ENCODE data around the gene FAM234B. TPM values are rescaled to one million over a fixed set of nuclear protein-coding genes. Genes with fewer than 3 reads are reported as not detected.

Gene FAM234B
- total RNA-seq, 1 experiment from 2014 or later = 3.3 TPM

DNA sequence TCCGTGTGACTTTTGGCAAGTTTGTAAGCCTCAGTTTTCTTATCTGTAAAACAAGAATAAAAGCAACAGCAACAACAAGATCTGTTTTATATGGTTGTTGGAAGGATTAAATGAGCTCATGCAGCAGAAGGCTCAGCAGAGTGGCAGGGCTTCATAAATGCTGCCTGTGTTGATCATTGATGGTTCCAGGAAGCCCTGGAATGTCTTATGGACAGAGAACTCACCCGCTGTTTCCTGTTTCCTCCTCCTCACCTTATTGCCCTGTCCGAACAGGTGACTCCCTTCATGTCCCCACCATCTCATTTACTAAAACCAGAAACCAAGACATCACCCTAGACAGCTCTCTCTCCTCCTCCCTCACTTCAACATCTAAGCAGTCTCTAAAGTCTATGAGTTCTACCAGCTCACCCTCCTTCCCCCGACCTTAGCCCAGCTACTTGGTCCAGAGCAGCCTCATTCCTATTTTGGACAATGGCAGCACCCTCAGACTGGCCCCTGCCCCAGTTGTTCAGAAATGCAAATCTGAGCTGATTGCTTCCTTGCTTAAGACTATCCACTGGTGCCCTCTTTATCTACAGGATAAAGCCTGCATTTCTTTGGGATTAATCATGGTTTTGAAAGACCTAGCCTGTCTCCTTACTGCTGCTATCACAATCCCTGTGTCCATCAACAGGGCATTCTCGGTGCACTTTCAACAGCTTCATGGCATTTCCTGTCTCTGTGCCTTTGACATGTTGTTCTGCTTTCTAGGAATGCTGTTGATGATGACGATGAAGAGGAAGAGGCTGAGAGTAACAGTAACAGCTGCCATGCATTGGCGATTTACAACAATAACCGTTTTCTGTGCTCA is 80.7 kb downstream of the FAM234B start:
- ATAC-seq = no peak

DNA sequence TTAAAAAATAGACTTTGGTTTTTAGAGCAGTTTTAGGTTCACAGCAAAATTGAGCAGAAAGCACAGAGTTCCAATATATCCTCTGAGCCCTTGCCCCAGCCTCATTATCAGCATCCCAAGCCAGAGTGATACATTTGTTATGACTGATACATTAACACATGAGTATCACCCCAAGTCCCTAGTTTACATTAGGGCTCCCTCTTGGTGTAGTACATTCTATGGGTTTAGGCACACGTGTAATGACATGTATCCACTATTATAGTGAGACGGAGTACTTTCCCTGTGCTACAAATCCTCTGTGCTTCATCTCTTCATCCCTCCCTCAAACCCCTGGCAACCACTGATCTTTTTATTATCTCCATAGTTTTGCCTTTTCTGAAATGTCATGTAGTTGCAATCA is 81.8 kb downstream of the FAM234B start:
- H3K79me2 ChIP-seq (ENCODE audit: low read length) = no peaks in the 10 kb centered on the region
- no peak overlapping the region for H3K4me3 ChIP-seq (ENCODE audit: low read length)
- no peaks in the 10 kb centered on the region for H3K9me2 ChIP-seq (replicated peaks; ENCODE audit: low read length)
- H4K20me1 ChIP-seq (ENCODE audit: low read length) = no peaks in the 10 kb centered on the region
- H2AFZ ChIP-seq (ENCODE audit: low read length) = no peak overlapping the region
- no peak overlapping the region for H3K27ac ChIP-seq (ENCODE audit: low read length)
- peaks cover 50% of the 10 kb centered on the region for H3K4me1 ChIP-seq (ENCODE audit: insufficient read depth, low read length)
- H3K27me3 ChIP-seq (ENCODE audit: low read length) = no peaks in the 10 kb centered on the region
- CTCF ChIA-PET = no interaction called here
- POLR2A ChIA-PET (ENCODE audit: unreplicated experiment) = no interaction called here
- ATAC-seq = no peak
- H3K9me3 ChIP-seq (ENCODE audit: low read length) = no peaks in the 10 kb centered on the region
- no peak for DNase-seq
- H3K9ac ChIP-seq (ENCODE audit: low read length) = no peak overlapping the region
- intact Hi-C loops (cut with micrococcal nuclease) = no loop called here
- H3K4me2 ChIP-seq (ENCODE audit: low read length) = no peak overlapping the region
- BruUV-seq (replicated peaks) = no TSS peak
- TF ChIP-seq CTCF (conservative IDR thresholded peaks at IDR 0.05; ENCODE audit: low read depth, low read length) (no peak), EZH2phosphoT487 (IDR thresholded peaks at IDR 0.05; ENCODE audit: borderline replicate concordance, low read length) (no peak), EZH2 (IDR thresholded peaks at IDR 0.05; ENCODE audit: low read length, unreplicated experiment) (no peak)
- H3F3A ChIP-seq (ENCODE audit: low read length, unreplicated experiment) = no peaks in the 10 kb centered on the region
- H3K36me3 ChIP-seq (ENCODE audit: low read depth, low read length) = no peaks in the 10 kb centered on the region

More for the DNA sequence above, 80.7 kb downstream of the FAM234B start:
- peak; percentile 50 for DNase-seq
- intact Hi-C loops (cut with micrococcal nuclease) = no loop called here
- H3K9ac ChIP-seq (ENCODE audit: low read length) = no peak overlapping the region
- H3K79me2 ChIP-seq (ENCODE audit: low read length) = no peaks in the 10 kb centered on the region
- BruUV-seq (replicated peaks) = no TSS peak
- POLR2A ChIA-PET (ENCODE audit: unreplicated experiment) = no interaction called here
- no peak for TF ChIP-seq EZH2phosphoT487 (IDR thresholded peaks at IDR 0.05; ENCODE audit: borderline replicate concordance, low read length)
- no peak for TF ChIP-seq EZH2 (IDR thresholded peaks at IDR 0.05; ENCODE audit: low read length, unreplicated experiment)
- no peak for TF ChIP-seq CTCF (conservative IDR thresholded peaks at IDR 0.05; ENCODE audit: low read depth, low read length)
- H2AFZ ChIP-seq (ENCODE audit: low read length) = no peak overlapping the region
- H3K27me3 ChIP-seq (ENCODE audit: low read length) = no peaks in the 10 kb centered on the region
- peaks cover 39% of the 10 kb centered on the region for H3K4me1 ChIP-seq (ENCODE audit: insufficient read depth, low read length)
- no peaks in the 10 kb centered on the region for H4K20me1 ChIP-seq (ENCODE audit: low read length)
- no peak overlapping the region for H3K4me2 ChIP-seq (ENCODE audit: low read length)
- no peak overlapping the region for H3K4me3 ChIP-seq (ENCODE audit: low read length)
- H3K9me3 ChIP-seq (ENCODE audit: low read length) = no peaks in the 10 kb centered on the region
- H3F3A ChIP-seq (ENCODE audit: low read length, unreplicated experiment) = no peaks in the 10 kb centered on the region
- CTCF ChIA-PET = no interaction called here
- H3K36me3 ChIP-seq (ENCODE audit: low read depth, low read length) = no peaks in the 10 kb centered on the region
- H3K27ac ChIP-seq (ENCODE audit: low read length) = no peak overlapping the region
- no peaks in the 10 kb centered on the region for H3K9me2 ChIP-seq (replicated peaks; ENCODE audit: low read length)

DNA sequence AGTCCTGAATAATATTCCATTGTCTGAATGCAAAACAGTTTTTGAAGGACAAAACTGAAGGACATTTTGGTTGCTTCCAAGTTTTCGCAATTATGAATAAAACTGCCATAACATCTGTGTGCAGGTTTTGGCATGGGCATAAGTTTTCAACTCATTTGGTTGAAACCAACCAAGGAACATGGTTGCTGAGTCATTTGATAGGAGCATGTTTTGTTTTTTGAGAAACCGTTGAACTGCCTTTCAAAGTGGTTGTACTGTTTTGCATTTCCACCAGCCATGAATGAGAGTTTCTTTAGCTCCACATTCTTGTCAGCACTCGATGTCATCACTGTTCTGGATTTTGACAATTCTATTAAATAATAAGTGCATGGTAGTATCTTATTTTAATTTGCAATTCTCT is 82.3 kb downstream of the FAM234B start:
- no peaks in the 10 kb centered on the region for H3K79me2 ChIP-seq (ENCODE audit: low read length)
- ChIA-PET POLR2A (ENCODE audit: unreplicated experiment) (no interaction called here), CTCF (no interaction called here)
- H3K9me3 ChIP-seq (ENCODE audit: low read length) = no peaks in the 10 kb centered on the region
- no peak overlapping the region for H3K4me3 ChIP-seq (ENCODE audit: low read length)
- H3K4me1 ChIP-seq (ENCODE audit: insufficient read depth, low read length) = peaks cover 55% of the 10 kb centered on the region
- no peaks in the 10 kb centered on the region for H3F3A ChIP-seq (ENCODE audit: low read length, unreplicated experiment)
- H4K20me1 ChIP-seq (ENCODE audit: low read length) = no peaks in the 10 kb centered on the region
- ATAC-seq (no peak), DNase-seq (no peak)
- no peaks in the 10 kb centered on the region for H3K9me2 ChIP-seq (replicated peaks; ENCODE audit: low read length)
- H3K27me3 ChIP-seq (ENCODE audit: low read length) = no peaks in the 10 kb centered on the region
- no peak for TF ChIP-seq EZH2phosphoT487 (IDR thresholded peaks at IDR 0.05; ENCODE audit: borderline replicate concordance, low read length)
- TF ChIP-seq EZH2 (IDR thresholded peaks at IDR 0.05; ENCODE audit: low read length, unreplicated experiment) = no peak
- no peak for TF ChIP-seq CTCF (conservative IDR thresholded peaks at IDR 0.05; ENCODE audit: low read depth, low read length)
- H3K4me2 ChIP-seq (ENCODE audit: low read length) = no peak overlapping the region
- H2AFZ ChIP-seq (ENCODE audit: low read length) = no peak overlapping the region
- BruUV-seq (replicated peaks) = no TSS peak
- no peaks in the 10 kb centered on the region for H3K36me3 ChIP-seq (ENCODE audit: low read depth, low read length)
- H3K27ac ChIP-seq (ENCODE audit: low read length) = no peak overlapping the region
- no peak overlapping the region for H3K9ac ChIP-seq (ENCODE audit: low read length)
- intact Hi-C loops (cut with micrococcal nuclease) = no loop called here

Measured in PC-3 (cell line).